ENCODE data around the gene ITGA11.

GRCh38 chr15:68469162-68470048 lies 37.4 kb upstream of the ITGA11 start:
- TF ChIP-seq CTCF (conservative IDR thresholded peaks at IDR 0.05) (no peak), EZH2 (IDR thresholded peaks at IDR 0.05; ENCODE audit: low read depth) (no peak)

Measured in PC-9 (cell line).